Panc1 (cell line): ENCODE measurements around the gene NLRP12.
"Not testable (repeated sequence)": the region's sequence is repeated elsewhere in the genome, so short reads cannot be mapped to it uniquely, and the experiment has no call there.

Experiments
- CTCF ChIP-seq: fragments of 450-650 bp; IDR thresholded peaks from 2 replicates; pipeline ENCODE4 v1.5.1; 2017; ENCODE audit warnings: mild to moderate bottlenecking
- POLR2AphosphoS5 ChIP-seq: IDR thresholded peaks from 2 replicates; pipeline ENCODE4 v1.6.1; 2012; ENCODE audit warnings: mild to moderate bottlenecking, low read depth, low read length, moderate library complexity
- REST ChIP-seq, 2 experiments: IDR thresholded peaks; 2 replicates each; pipeline ENCODE4 v1.6.1; 2011 to 2012; ENCODE audit warnings: low read depth in 2 of 2, control low read depth in 1 of 2, low read length in 1 of 2, mild to moderate bottlenecking in 1 of 2, moderate library complexity in 1 of 2; ENCODE audit not compliant: insufficient read depth in 1 of 2

GRCh38 chr19:53840241-53840640 lies 16.1 kb upstream of the NLRP12 start:
- TF ChIP-seq REST (IDR thresholded peaks at IDR 0.05; ENCODE audit: insufficient read depth in 1 of 2, low read depth in 2 of 2, low read length in 1 of 2); POLR2AphosphoS5; CTCF: not testable (repeated sequence)
